Right lobe of liver (tissue), 4 donors: ENCODE data around the gene SMIM43.

Source experiments
- POLR2A ChIP-seq: fragments of 450-650 bp; IDR thresholded peaks from one replicate; pipeline ENCODE4 v1.6.1; 2017; ENCODE audit warnings: antibody characterized with exemption, mild to moderate bottlenecking
- TF ChIP-seq, protein P1 (sequence below), 4 donors: fragments of 200-600 bp in 3 of 4; fragments of 450-650 bp in 1 of 4; IDR thresholded peaks; one replicate each; pipeline versions ENCODE4 v1.5.1 to v1.8.0; 2016 to 2022; ENCODE audit warnings: antibody characterized with exemption in 4 of 4, mild to moderate bottlenecking in 2 of 4
- donor health status: DM: no; HTN: no; CAD: no.
- donor health status: DM: no; HTN: no; CAD: no.
- donor health status: DM: no; HTN: yes; CAD: no.

DNA sequence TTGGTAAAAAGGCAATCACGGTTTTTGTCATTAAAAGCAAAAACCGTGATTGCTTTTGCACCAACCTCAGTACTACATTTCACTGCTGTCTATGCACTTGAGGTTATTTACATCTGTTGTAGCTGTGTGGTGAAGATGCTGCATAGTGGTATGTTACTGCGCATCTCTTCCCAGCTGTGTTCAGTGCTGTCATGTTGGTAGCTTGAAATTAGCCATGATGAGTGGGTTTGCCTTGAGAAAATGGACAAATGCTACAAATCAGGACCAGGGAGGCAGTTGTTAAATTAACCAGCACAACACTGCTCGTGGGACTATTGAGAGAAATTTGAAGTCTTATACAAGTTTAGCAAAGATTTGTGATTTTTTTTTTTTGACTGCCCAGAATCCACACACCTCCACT is 2.2 kb upstream of the SMIM43 start:
- no peak for TF ChIP-seq POLR2A
- TF ChIP-seq, protein P1, sequence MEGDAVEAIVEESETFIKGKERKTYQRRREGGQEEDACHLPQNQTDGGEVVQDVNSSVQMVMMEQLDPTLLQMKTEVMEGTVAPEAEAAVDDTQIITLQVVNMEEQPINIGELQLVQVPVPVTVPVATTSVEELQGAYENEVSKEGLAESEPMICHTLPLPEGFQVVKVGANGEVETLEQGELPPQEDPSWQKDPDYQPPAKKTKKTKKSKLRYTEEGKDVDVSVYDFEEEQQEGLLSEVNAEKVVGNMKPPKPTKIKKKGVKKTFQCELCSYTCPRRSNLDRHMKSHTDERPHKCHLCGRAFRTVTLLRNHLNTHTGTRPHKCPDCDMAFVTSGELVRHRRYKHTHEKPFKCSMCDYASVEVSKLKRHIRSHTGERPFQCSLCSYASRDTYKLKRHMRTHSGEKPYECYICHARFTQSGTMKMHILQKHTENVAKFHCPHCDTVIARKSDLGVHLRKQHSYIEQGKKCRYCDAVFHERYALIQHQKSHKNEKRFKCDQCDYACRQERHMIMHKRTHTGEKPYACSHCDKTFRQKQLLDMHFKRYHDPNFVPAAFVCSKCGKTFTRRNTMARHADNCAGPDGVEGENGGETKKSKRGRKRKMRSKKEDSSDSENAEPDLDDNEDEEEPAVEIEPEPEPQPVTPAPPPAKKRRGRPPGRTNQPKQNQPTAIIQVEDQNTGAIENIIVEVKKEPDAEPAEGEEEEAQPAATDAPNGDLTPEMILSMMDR (IDR thresholded peaks at IDR 0.05) = no peak
